Chondrocyte (in vitro differentiated cells): ENCODE measurements around the gene CYP17A1. TPM values are rescaled to one million over a fixed set of nuclear protein-coding genes. Genes with fewer than 3 reads are reported as not detected.

Experiments used
- DNase-seq: peaks from one replicate; pipeline ENCODE4 v3.0.0; 2021; ENCODE audit warnings: mixed read lengths, low spot score
- H3K27ac Mint-ChIP-seq: one replicate; pipeline ENCODE4 v1.8.0; 2021; ENCODE audit warnings: mild to moderate bottlenecking, moderate library complexity, mixed read lengths; ENCODE audit not compliant: unreplicated experiment
- H3K27me3 Mint-ChIP-seq: 2 replicates; pipeline ENCODE4 v1.8.0; 2021; ENCODE audit warnings: low read depth, mixed read lengths
- H3K36me3 Mint-ChIP-seq: 2 replicates; pipeline ENCODE4 v1.8.0; 2021; ENCODE audit warnings: low read depth, mixed read lengths
- H3K4me1 Mint-ChIP-seq: 2 replicates; pipeline ENCODE4 v1.8.0; 2021; ENCODE audit warnings: low read depth, mild to moderate bottlenecking, mixed read lengths
- H3K4me3 Mint-ChIP-seq: one replicate; pipeline ENCODE4 v1.8.0; 2021; ENCODE audit warnings: mild to moderate bottlenecking, moderate library complexity, mixed read lengths; ENCODE audit not compliant: unreplicated experiment
- H3K9me3 Mint-ChIP-seq: 2 replicates; pipeline ENCODE4 v1.8.0; 2021; ENCODE audit warnings: low read depth, mixed read lengths
- total RNA-seq: library from RNA; stranded (reverse); gene quantifications from 3 replicates; pipeline ENCODE4 v1.2.1, GENCODE V29; 2021
- TF ChIP-seq, protein P1 (sequence below): fragments of 200-600 bp; sonication (generic); IDR thresholded peaks from 2 replicates; pipeline ENCODE4 v1.5.0; 2021; ENCODE audit warnings: antibody characterized with exemption, mild to moderate bottlenecking, moderate library complexity

The CYP17A1 gene
- total RNA-seq, 1 donor from 2014 or later: not detected

DNA sequence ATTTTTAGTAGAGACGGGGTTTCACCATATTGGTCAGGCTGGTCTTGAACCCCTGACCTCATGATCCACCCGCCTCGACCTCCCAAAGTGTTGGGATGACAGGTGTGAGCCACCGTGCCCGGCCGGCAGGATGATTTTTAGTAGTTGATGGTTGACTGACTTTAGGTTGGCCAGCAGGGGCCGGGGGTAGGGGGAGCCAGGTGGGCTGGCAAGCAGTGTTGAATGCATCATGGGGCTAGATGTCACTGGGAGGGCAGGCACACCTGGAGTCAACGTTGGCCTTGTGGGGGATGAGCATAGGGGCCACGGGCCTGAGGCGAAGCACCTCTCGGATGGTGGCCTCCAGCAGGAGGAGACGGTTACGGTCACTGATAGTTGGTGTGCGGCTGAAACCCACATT, 5.0 kb downstream of the CYP17A1 start:
- Mint-ChIP-seq H3K4me3 (no peak overlapping the region), H3K27ac (no peak overlapping the region), H3K27me3 (no peaks in the 10 kb centered on the region), H3K4me1 (peaks cover 12% of the 10 kb centered on the region), H3K9me3 (no peaks in the 10 kb centered on the region), H3K36me3 (peaks cover 2% of the 10 kb centered on the region)
- DNase-seq: no peak
- TF ChIP-seq, protein P1, sequence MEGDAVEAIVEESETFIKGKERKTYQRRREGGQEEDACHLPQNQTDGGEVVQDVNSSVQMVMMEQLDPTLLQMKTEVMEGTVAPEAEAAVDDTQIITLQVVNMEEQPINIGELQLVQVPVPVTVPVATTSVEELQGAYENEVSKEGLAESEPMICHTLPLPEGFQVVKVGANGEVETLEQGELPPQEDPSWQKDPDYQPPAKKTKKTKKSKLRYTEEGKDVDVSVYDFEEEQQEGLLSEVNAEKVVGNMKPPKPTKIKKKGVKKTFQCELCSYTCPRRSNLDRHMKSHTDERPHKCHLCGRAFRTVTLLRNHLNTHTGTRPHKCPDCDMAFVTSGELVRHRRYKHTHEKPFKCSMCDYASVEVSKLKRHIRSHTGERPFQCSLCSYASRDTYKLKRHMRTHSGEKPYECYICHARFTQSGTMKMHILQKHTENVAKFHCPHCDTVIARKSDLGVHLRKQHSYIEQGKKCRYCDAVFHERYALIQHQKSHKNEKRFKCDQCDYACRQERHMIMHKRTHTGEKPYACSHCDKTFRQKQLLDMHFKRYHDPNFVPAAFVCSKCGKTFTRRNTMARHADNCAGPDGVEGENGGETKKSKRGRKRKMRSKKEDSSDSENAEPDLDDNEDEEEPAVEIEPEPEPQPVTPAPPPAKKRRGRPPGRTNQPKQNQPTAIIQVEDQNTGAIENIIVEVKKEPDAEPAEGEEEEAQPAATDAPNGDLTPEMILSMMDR: no peak

DNA sequence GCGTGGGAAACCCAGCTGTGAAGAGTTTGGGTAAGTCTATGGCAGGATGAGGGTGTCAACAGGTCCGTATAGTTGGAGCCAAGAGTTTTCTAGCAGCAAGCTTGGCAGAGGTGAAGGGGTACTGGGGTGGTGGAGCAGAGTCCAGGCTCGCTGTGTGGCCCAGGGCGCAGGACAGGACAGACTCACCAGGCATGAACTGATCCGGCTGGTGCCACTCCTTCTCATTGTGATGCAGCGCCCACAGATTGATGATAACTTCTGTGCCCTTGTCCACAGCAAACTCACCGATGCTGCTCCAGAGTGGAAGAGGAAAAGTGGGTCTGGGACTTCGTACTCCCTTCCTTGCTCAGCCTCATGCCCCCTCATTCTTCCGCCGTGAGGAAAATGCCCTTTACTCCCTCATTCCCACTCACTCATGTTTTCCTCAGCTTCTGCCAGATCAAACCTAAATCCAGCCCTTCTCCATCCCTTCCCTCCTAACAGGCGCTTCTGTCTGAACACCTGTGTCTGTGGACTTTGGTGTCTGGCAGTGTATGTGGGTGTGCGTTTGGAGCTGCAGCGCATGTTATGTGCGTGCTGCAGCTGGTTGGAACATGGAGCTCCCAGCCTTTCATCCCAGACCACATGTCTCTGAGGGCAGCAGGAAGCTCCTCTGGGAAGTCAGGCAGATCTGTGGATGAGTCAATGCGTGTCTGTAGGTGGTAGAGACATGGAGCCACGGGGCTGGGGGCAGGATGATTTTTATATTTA, 5.7 kb downstream of the CYP17A1 start:
- Mint-ChIP-seq H3K4me3 (no peak overlapping the region), H3K36me3 (peaks cover 2% of the 10 kb centered on the region), H3K27ac (no peak overlapping the region), H3K4me1 (peaks cover 9% of the 10 kb centered on the region), H3K27me3 (no peaks in the 10 kb centered on the region), H3K9me3 (no peaks in the 10 kb centered on the region)
- no peak for DNase-seq
- TF ChIP-seq, protein P1: no peak

DNA sequence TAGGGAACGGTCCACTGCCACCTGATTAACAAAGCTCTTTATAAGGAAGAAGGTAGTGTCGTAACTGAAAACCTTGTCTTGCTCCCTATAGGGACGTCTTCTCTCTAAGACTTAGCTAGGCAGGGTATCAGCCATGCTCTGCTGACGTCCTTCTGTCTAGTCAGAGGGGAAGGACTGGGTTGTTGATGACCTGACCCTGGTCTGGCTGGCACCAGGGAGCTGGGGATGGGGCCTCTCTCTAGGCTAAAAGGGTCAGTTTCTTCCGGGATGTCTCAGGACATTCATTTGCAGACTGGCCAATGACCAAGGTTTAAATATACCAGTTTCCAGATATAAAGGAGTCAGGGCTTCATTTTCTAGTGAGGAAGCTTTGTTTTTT, 9.6 kb downstream of the CYP17A1 start:
- Mint-ChIP-seq H3K36me3 (peaks cover 2% of the 10 kb centered on the region), H3K4me1 (peaks cover 4% of the 10 kb centered on the region), H3K9me3 (no peaks in the 10 kb centered on the region), H3K27me3 (no peaks in the 10 kb centered on the region), H3K4me3 (no peak overlapping the region), H3K27ac (no peak overlapping the region)
- no peak for DNase-seq
- TF ChIP-seq, protein P1: no peak

DNA sequence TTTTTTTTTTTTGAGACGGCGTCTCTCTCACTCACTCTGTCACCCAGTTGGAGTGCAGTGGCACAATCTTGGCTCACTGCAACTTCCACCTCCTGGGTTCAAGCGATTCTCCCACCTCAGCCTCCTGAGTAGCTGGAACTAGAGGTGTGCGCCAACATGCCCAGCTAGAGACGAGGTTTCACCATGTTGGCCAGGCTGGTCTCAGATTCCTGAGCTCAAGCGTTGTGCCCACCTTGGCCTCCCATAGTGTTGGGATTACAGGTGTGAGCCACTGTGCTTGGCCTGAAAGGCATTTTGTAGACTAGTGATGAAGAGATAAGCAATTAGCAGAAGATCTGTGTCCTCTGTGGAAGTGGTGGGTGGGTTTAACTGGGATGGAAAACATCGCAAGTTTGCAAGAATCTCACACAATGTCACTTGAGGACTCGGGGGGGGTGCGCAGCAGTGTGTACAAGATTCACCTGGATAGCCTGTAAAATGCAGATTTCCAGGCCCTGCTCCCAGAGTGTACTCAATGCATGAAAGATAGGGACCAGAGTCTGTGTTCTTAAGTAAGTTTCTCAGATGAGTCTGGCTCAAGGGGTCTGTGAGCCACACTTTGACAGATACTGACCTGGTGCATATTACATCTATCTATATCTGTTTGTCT, 10.9 kb downstream of the CYP17A1 start:
- no peaks in the 10 kb centered on the region for H3K9me3 Mint-ChIP-seq
- no peak for DNase-seq
- H3K4me1 Mint-ChIP-seq: no peaks in the 10 kb centered on the region
- TF ChIP-seq, protein P1: no peak
- no peaks in the 10 kb centered on the region for H3K27me3 Mint-ChIP-seq
- H3K4me3 Mint-ChIP-seq: no peak overlapping the region
- H3K36me3 Mint-ChIP-seq: peaks cover 2% of the 10 kb centered on the region
- H3K27ac Mint-ChIP-seq: no peak overlapping the region

DNA sequence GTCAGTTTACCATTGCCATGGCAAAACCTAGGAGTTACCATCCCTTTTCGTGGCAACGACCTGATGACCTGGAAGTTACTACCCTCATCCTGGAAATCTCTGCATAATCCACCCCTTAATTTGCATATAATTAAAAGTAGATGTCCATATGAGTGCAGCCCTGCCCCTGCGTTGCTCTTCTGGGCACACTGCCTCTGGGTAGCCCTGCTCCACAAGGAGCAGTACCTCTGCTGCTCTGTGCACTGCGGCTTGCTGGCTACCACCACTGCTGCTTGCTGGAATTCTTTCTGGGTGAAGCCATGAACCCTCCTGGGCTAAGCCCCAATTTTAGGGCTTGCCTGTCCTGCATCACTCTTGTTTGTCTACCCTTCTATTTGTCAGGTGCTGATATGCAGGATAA, 12.5 kb downstream of the CYP17A1 start:
- TF ChIP-seq, protein P1: no peak
- DNase-seq: no peak
- Mint-ChIP-seq H3K4me1 (no peaks in the 10 kb centered on the region), H3K36me3 (peaks cover 2% of the 10 kb centered on the region), H3K27ac (no peak overlapping the region), H3K9me3 (no peaks in the 10 kb centered on the region), H3K27me3 (no peaks in the 10 kb centered on the region), H3K4me3 (no peak overlapping the region)
